Kidney (tissue), 14 donors: ENCODE data around the gene COPS3. TPM values are rescaled to one million over a fixed set of nuclear protein-coding genes. Genes with fewer than 3 reads are reported as not detected.
A peak's percentile ranks its signal among the peaks of the same experiment; 100 is the strongest.

Experiments
- DNase-seq, 5 donors: peaks; one replicate each; pipeline ENCODE4 v3.0.0-alpha.2; 2013 to 2020
- FAIRE-seq: peaks from 2 replicates; lab custom pipeline; 2012; peaks lifted over from hg19 to GRCh38; lab: Jason Lieb, UNC
- H3K27ac ChIP-seq, 2 donors: one replicate each; pipeline ENCODE4 v1.7.0; 2013; ENCODE audit warnings: low read depth in 2 of 2, low read length in 2 of 2, inconsistent platforms in 1 of 2
- H3K27me3 ChIP-seq: one replicate; pipeline ENCODE4 v1.7.1; 2013; ENCODE audit warnings: low read length, inconsistent platforms; ENCODE audit not compliant: control insufficient read depth, insufficient read depth
- H3K36me3 ChIP-seq, 3 donors: one replicate each; pipeline versions ENCODE4 v1.7.0 to v1.7.1; 2013; ENCODE audit warnings: low read length in 3 of 3, control low read depth in 1 of 3, inconsistent platforms in 1 of 3; ENCODE audit not compliant: insufficient read depth in 3 of 3, control insufficient read depth in 2 of 3
- H3K4me1 ChIP-seq, 3 donors: one replicate each; pipeline versions ENCODE4 v1.7.0 to v1.7.1; 2013; ENCODE audit warnings: low read length in 3 of 3, inconsistent platforms in 1 of 3, low read depth in 1 of 3; ENCODE audit not compliant: control insufficient read depth in 2 of 3, insufficient read depth in 2 of 3
- H3K4me3 ChIP-seq, 3 donors: one replicate each; pipeline versions ENCODE4 v1.7.0 to v1.8.1; 2013; ENCODE audit warnings: low read length in 3 of 3, control low read depth in 1 of 3, inconsistent platforms in 1 of 3
- H3K9ac ChIP-seq, 3 donors: one replicate each; pipeline versions ENCODE4 v1.7.0 to v1.7.1; 2013; ENCODE audit warnings: low read length in 3 of 3, control low read depth in 1 of 3, inconsistent platforms in 1 of 3
- H3K9me3 ChIP-seq, 3 donors: one replicate each; pipeline versions ENCODE4 v1.7.0 to v1.7.1; 2013; ENCODE audit warnings: low read length in 3 of 3, control low read depth in 1 of 3, inconsistent platforms in 1 of 3; ENCODE audit not compliant: control insufficient read depth in 2 of 3, insufficient read depth in 1 of 3
- intact Hi-C: fragments of 100-400 bp; cut with DNase I; formaldehyde crosslinking; loops from one replicate; pipeline ENCODE4 v1.11.1; 2022
- polyA plus RNA-seq: library from polyadenylated mRNA; stranded (reverse); fragments of 350-450 nt; fragmentation: Illumina TruSeq; extraction: RNeasy Lipid Tissue Mini Kit (QIAGEN cat#74804); gene quantifications from one replicate; pipeline ENCODE4 v1.2.3, GENCODE V29; 2014; ENCODE audit warnings: low read depth, low replicate concordance; ENCODE audit not compliant: insufficient read depth
- total RNA-seq: library from RNA; stranded (reverse); fragmentation: NEBNext Ultra II Directional; extraction: Animal tissue kit (Norgen Biotek cat#: 25700); gene quantifications from one replicate; pipeline ENCODE4 v1.2.1, GENCODE V29; 2021
- TF ChIP-seq, protein P1 (sequence below): IDR thresholded peaks from 3 replicates; pipeline ENCODE4 v1.5.1; 2012; ENCODE audit warnings: mild to moderate bottlenecking, moderate library complexity, borderline replicate concordance; ENCODE audit not compliant: insufficient read depth; ENCODE audit errors: extremely low read depth
- donor health status: control.
- donor health status: control.
- donor health status: control.
- donor health status: control.
- donor health status: control.
- donor health status: DM: yes; HTN: yes; CAD: no.
- donor health status: Normal renal cell carcinoma (clear cell type).

The COPS3 gene
- total and polyA plus RNA-seq, 2 donors from 2014 or later = 46.9 to 48.1 TPM

DNA sequence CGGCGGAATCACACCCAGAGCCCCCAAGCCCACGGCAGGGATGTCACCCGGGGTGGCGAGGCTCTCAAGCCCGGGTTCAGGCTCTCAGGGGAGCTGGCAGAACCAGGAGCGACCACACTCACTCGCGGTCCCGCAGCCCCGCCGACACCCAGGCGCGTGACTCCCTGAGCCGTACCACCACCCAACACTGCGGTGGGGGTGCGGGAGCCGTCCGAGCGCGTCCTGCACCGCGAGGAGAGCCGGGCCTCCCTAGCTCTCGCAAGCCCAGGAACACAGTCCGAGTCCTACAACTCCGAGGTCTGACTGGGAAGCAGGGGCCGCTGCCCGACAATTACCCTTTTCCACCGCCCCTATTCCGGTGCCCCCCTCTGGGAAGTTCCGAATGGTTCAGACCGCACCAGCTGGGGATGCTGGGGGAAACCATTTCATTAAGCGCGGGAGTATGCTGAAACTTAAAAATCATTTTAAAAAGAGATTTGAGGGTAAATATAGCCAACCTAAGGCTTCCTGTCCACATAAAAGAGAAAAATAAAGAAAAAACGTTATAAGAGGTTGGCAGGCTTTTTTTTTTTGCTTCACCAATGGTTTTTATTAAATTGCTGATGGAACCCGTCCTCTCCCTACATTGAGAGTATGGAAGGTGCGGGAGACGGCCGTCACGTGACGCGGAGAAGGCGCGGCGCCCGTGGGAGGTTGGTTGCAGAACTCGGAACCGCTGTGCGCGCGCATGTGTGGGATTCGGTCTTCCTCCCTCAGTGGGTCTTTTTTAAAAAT lies 43.8 kb downstream of the COPS3 start, which contains the start of gene FLCN:
Gene FLCN (minus strand): TSS at position 143 of the 774 bp plus-strand sequence. CDS start 9,031 bp downstream, outside the sequence.
- H3K36me3 ChIP-seq = peaks cover 0 to 5% (median 3%) of the 10 kb centered on the region in 3 donors
- H3K4me3 ChIP-seq = peak within 1 kb of the TSS; percentile 84 to 97 (median 97)
- peak within 1 kb of the TSS; percentile 99 for H3K27ac ChIP-seq
- DNase-seq = peak; percentile 87 to 97 (median 95)
- intact Hi-C loops = no loop called here
- H3K4me1 ChIP-seq = peaks cover 0 to 11% (median 0%) of the 10 kb centered on the region in 3 donors
- H3K9me3 ChIP-seq = no peaks in the 10 kb centered on the region
- no peaks in the 10 kb centered on the region for H3K27me3 ChIP-seq
- no peak for FAIRE-seq
- TF ChIP-seq, protein P1, sequence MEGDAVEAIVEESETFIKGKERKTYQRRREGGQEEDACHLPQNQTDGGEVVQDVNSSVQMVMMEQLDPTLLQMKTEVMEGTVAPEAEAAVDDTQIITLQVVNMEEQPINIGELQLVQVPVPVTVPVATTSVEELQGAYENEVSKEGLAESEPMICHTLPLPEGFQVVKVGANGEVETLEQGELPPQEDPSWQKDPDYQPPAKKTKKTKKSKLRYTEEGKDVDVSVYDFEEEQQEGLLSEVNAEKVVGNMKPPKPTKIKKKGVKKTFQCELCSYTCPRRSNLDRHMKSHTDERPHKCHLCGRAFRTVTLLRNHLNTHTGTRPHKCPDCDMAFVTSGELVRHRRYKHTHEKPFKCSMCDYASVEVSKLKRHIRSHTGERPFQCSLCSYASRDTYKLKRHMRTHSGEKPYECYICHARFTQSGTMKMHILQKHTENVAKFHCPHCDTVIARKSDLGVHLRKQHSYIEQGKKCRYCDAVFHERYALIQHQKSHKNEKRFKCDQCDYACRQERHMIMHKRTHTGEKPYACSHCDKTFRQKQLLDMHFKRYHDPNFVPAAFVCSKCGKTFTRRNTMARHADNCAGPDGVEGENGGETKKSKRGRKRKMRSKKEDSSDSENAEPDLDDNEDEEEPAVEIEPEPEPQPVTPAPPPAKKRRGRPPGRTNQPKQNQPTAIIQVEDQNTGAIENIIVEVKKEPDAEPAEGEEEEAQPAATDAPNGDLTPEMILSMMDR = no peak
- peak within 1 kb of the TSS; percentile 20 to 96 (median 93) for H3K9ac ChIP-seq

DNA sequence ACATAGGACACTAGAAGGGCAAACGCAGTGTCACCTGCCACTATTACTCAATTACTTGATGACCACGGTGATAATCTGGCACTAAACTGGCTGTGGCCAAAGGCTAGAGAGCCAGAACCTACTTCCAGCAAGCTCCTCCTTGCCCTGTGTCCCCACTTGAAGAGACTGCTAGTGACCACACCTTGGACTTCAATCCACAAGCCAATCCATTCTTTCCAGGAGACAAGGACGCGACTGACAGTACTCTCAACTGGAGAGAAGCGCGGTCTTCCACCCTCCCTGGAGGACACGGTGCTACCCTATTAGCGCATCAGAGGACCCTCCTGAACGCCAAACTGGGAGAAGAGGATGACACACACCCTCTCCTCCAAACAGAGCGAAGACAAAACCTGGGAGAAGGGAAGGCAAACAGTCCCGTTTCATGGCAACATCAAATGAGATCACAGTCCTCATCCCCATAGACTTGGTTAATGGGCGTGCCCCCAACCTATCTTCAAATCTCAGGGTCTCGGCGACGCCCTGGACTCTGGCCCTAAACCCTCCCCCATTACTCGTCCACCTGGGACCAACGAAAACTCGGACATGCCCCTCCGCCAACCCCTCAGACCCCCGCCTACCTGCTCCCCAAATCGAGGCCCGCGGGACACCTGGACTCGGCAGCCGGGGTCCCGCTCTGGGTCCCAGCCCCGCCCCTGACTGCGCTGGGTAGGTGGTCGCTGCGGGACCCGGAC lies 44.6 kb downstream of the COPS3 start:
- Histone ChIP-seq H3K4me1 (peaks cover 0 to 11% (median 0%) of the 10 kb centered on the region in 3 donors), H3K4me3 (peak overlapping the region; percentile 84 to 97 (median 97)), H3K9ac (peak overlapping the region; percentile 20 to 96 (median 93)), H3K9me3 (no peaks in the 10 kb centered on the region), H3K27ac (peak overlapping the region; percentile 99), H3K27me3 (no peaks in the 10 kb centered on the region), H3K36me3 (peaks cover 0 to 7% (median 5%) of the 10 kb centered on the region in 3 donors)
- FAIRE-seq (no peak), DNase-seq (peak in 2 of 5 donors; percentile 29 to 32)
- intact Hi-C loops = no loop called here
- TF ChIP-seq, protein P1 = no peak

DNA sequence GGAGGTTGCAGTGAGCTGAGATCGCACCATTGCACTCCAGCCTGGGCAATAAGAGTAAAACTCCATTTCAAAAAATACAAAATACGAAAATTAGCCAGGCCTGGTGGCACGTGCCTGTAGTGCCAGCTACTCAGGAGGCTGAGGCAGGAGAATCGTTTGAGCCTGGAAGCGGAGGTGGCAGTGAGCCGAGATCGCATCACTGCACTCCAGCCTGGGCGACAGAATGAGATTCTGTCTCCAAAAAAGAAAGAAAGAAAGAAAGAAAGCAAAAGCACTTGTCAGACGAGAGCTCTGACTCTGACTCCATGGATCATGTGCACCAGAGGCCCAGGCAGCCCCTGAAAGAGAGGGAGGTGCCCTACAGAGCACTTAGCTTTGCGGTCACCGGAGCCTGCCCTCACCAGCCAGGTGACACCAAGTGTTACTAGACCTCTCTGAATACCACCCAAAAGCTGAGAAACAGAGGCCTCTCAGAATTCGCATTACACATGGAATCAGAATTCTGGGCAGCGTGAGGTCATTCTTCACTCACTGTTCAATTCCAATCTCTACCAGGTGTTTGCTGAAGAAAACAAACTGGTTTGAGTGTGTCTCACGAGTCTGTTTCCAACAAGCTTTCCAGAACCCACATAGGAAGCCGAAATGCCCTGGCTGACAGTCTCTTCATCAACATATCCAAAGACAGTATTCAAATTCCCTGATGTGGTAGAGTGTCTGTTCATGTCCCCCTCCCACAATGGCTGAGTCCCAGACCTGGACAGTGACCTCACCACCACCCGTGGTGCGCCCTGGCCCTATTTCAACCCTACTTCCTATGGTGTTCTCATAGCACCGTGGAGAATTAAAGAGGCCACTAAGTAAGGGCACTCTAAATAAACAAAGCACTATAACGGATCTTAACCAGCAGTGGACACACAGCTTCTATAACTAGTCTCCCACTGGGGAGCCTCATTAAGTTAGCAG lies 45.6 kb downstream of the COPS3 start:
- FAIRE-seq = no peak

More for the DNA sequence above, 45.6 kb downstream of the COPS3 start:
- TF ChIP-seq, protein P1 = no peak
- intact Hi-C loops = no loop called here
- H3K4me3 ChIP-seq = peak overlapping the region; percentile 84 to 97 (median 97)
- peak in 2 of 5 donors; percentile 11 to 14 for DNase-seq
- no peak overlapping the region for H3K27ac ChIP-seq
- peak overlapping the region; percentile 20 to 96 (median 93) for H3K9ac ChIP-seq
- no peaks in the 10 kb centered on the region for H3K27me3 ChIP-seq
- H3K36me3 ChIP-seq = peaks cover 0 to 11% (median 5%) of the 10 kb centered on the region in 3 donors
- H3K4me1 ChIP-seq = peaks cover 0 to 11% (median 0%) of the 10 kb centered on the region in 3 donors
- no peaks in the 10 kb centered on the region for H3K9me3 ChIP-seq
